ENCODE data around the gene LRP2. TPM values are rescaled to one million over a fixed set of nuclear protein-coding genes. Genes with fewer than 3 reads are reported as not detected.

The LRP2 gene
- total RNA-seq, 1 donor from 2014 or later = not detected

DNA sequence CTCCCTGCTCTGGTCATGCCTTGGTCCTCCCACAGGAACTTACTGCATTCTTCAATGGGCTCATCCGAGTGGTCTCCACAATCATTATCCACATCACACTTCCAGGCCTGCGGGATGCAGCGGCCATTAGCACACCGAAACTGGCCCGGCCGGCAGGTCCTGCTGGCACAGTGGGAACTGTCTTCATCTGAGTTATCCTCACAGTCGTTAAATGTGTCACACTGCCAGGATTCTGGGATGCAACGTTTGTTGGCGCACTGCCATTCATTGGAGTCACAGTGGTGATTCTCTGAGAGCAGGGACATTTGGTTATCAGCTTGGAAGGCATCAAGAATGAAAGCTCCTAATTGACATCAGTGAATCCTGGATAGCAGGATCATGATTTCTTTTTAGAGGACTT, 188.5 kb downstream of the LRP2 start:
- H3K4me3 Mint-ChIP-seq (ENCODE audit: unreplicated experiment) = no peak overlapping the region
- no peaks in the 10 kb centered on the region for H3K9me3 Mint-ChIP-seq (ENCODE audit: unreplicated experiment)
- H3K27ac Mint-ChIP-seq (ENCODE audit: unreplicated experiment) = no peak overlapping the region
- DNase-seq = no peak
- no peaks in the 10 kb centered on the region for H3K27me3 Mint-ChIP-seq (ENCODE audit: unreplicated experiment)
- TF ChIP-seq, protein P1, sequence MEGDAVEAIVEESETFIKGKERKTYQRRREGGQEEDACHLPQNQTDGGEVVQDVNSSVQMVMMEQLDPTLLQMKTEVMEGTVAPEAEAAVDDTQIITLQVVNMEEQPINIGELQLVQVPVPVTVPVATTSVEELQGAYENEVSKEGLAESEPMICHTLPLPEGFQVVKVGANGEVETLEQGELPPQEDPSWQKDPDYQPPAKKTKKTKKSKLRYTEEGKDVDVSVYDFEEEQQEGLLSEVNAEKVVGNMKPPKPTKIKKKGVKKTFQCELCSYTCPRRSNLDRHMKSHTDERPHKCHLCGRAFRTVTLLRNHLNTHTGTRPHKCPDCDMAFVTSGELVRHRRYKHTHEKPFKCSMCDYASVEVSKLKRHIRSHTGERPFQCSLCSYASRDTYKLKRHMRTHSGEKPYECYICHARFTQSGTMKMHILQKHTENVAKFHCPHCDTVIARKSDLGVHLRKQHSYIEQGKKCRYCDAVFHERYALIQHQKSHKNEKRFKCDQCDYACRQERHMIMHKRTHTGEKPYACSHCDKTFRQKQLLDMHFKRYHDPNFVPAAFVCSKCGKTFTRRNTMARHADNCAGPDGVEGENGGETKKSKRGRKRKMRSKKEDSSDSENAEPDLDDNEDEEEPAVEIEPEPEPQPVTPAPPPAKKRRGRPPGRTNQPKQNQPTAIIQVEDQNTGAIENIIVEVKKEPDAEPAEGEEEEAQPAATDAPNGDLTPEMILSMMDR (IDR thresholded peaks at IDR 0.05; ENCODE audit: partially characterized antibody, unreplicated experiment) = no peak
- no peaks in the 10 kb centered on the region for H3K36me3 Mint-ChIP-seq (ENCODE audit: unreplicated experiment)
- H3K4me1 Mint-ChIP-seq (ENCODE audit: low read depth, unreplicated experiment) = no peaks in the 10 kb centered on the region

- no peaks in the 10 kb centered on the region for H3K36me3 Mint-ChIP-seq (ENCODE audit: unreplicated experiment)
- H3K27ac Mint-ChIP-seq (ENCODE audit: unreplicated experiment) = no peak overlapping the region
- H3K9me3 Mint-ChIP-seq (ENCODE audit: unreplicated experiment) = no peaks in the 10 kb centered on the region
- TF ChIP-seq, protein P1 (IDR thresholded peaks at IDR 0.05; ENCODE audit: partially characterized antibody, unreplicated experiment) = no peak
- DNase-seq = no peak
- peaks cover 2% of the 10 kb centered on the region for H3K27me3 Mint-ChIP-seq (ENCODE audit: unreplicated experiment)
- no peak overlapping the region for H3K4me3 Mint-ChIP-seq (ENCODE audit: unreplicated experiment)
- no peaks in the 10 kb centered on the region for H3K4me1 Mint-ChIP-seq (ENCODE audit: low read depth, unreplicated experiment)
These were observed 189.4 kb downstream of the LRP2 start for GRCh38 chr2:169172914-169173313.

GRCh38 chr2:169172151-169172735, 190.1 kb downstream of the LRP2 start:
- Mint-ChIP-seq H3K27ac (ENCODE audit: unreplicated experiment) (no peak overlapping the region), H3K4me1 (ENCODE audit: low read depth, unreplicated experiment) (no peaks in the 10 kb centered on the region), H3K27me3 (ENCODE audit: unreplicated experiment) (peaks cover 2% of the 10 kb centered on the region), H3K36me3 (ENCODE audit: unreplicated experiment) (no peaks in the 10 kb centered on the region), H3K4me3 (ENCODE audit: unreplicated experiment) (no peak overlapping the region), H3K9me3 (ENCODE audit: unreplicated experiment) (no peaks in the 10 kb centered on the region)
- TF ChIP-seq, protein P1 (IDR thresholded peaks at IDR 0.05; ENCODE audit: partially characterized antibody, unreplicated experiment) = no peak
- DNase-seq = no peak

DNA sequence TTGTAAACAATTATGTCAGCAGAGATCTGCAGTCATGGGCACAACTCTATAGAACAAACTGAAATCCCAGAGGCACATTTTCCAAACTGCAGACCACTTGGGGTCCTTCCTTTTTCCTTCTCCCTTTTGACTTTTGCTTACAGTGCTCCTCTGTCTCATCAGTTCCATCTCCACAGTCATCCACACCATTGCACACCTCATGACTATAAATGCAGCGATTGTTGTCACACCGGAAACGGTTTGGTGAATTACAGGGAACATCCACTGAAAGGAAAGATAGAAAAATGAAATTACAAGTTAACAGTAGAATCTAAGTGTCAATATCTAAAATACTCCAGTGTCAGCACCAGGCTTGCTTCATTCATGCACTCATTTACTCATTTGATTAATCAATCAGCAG, 196.5 kb downstream of the LRP2 start:
- TF ChIP-seq, protein P1 (IDR thresholded peaks at IDR 0.05; ENCODE audit: partially characterized antibody, unreplicated experiment) = no peak
- Mint-ChIP-seq H3K4me1 (ENCODE audit: low read depth, unreplicated experiment) (peaks cover 2% of the 10 kb centered on the region), H3K27ac (ENCODE audit: unreplicated experiment) (no peak overlapping the region), H3K9me3 (ENCODE audit: unreplicated experiment) (no peaks in the 10 kb centered on the region), H3K36me3 (ENCODE audit: unreplicated experiment) (no peaks in the 10 kb centered on the region), H3K27me3 (ENCODE audit: unreplicated experiment) (peaks cover 2% of the 10 kb centered on the region), H3K4me3 (ENCODE audit: unreplicated experiment) (no peak overlapping the region)
- DNase-seq = no peak

- TF ChIP-seq, protein P1 (IDR thresholded peaks at IDR 0.05; ENCODE audit: partially characterized antibody, unreplicated experiment) = no peak
- DNase-seq = no peak
- no peaks in the 10 kb centered on the region for H3K36me3 Mint-ChIP-seq (ENCODE audit: unreplicated experiment)
- H3K4me1 Mint-ChIP-seq (ENCODE audit: low read depth, unreplicated experiment) = peaks cover 2% of the 10 kb centered on the region
- peaks cover 2% of the 10 kb centered on the region for H3K27me3 Mint-ChIP-seq (ENCODE audit: unreplicated experiment)
- H3K27ac Mint-ChIP-seq (ENCODE audit: unreplicated experiment) = no peak overlapping the region
- no peaks in the 10 kb centered on the region for H3K9me3 Mint-ChIP-seq (ENCODE audit: unreplicated experiment)
- no peak overlapping the region for H3K4me3 Mint-ChIP-seq (ENCODE audit: unreplicated experiment)
These were observed 198.0 kb downstream of the LRP2 start for GRCh38 chr2:169164311-169164710.
